ENCODE results near the gene TOP3B. TPM values are rescaled to one million over a fixed set of nuclear protein-coding genes. Genes with fewer than 3 reads are reported as not detected.

Gene TOP3B
- total and polyA plus RNA-seq, 4 donors, result 11.9 to 34.2 (median 23.0) TPM

- Histone ChIP-seq H3K4me1 (ENCODE audit: control insufficient read depth in 5 of 5, insufficient read depth in 5 of 5, low read length in 5 of 5) (peaks cover 0 to 32% (median 22%) of the 10 kb centered on the region in 5 donors), H3K36me3 (ENCODE audit: control insufficient read depth in 4 of 4, insufficient read depth in 4 of 4, low read length in 4 of 4) (peaks cover 0 to 15% (median 3%) of the 10 kb centered on the region in 4 donors), H3K27ac (ENCODE audit: low read depth in 1 of 2, low read length in 1 of 2) (peak overlapping the region; percentile 81 to 98), H3K27me3 (ENCODE audit: control insufficient read depth in 3 of 3, insufficient read depth in 3 of 3, low read length in 2 of 3) (no peaks in the 10 kb centered on the region), H3K9ac (ENCODE audit: insufficient read depth in 1 of 2, low read length in 2 of 2) (peak overlapping the region; percentile 30 to 52), H3K9me3 (ENCODE audit: control insufficient read depth in 4 of 4, insufficient read depth in 3 of 4, low read length in 3 of 4) (no peaks in the 10 kb centered on the region), H3K4me3 (peak overlapping the region; percentile 28)
- DNase-seq (peak; percentile 97 to 98 (median 98)), ATAC-seq (ENCODE audit: insufficient read depth, low FRiP score) (peak; percentile 88)
- 2 to 4% methylated on average over 36 to 42 of the region's 42 CpGs for WGBS, 2 donors
- TF ChIP-seq CTCF (IDR thresholded peaks at IDR 0.05; ENCODE audit: control extremely low read depth, extremely low read depth), result peak; percentile 99
Measured at GRCh38 chr22:21938071-21938822, 44.3 kb downstream of the TOP3B start.

- no peak for TF ChIP-seq CTCF (IDR thresholded peaks at IDR 0.05; ENCODE audit: control extremely low read depth, extremely low read depth)
- ATAC-seq (ENCODE audit: insufficient read depth, low FRiP score) (peak; percentile 49), DNase-seq (no peak)
- H3K9me3 ChIP-seq (ENCODE audit: control insufficient read depth in 4 of 4, insufficient read depth in 3 of 4, low read length in 3 of 4), result no peaks in the 10 kb centered on the region
- H3K9ac ChIP-seq (ENCODE audit: insufficient read depth in 1 of 2, low read length in 2 of 2), result peak overlapping the region in 1 of 2 donors; percentile 2
- H3K36me3 ChIP-seq (ENCODE audit: control insufficient read depth in 4 of 4, insufficient read depth in 4 of 4, low read length in 4 of 4), result peaks cover 0 to 20% (median 5%) of the 10 kb centered on the region in 4 donors
- peak overlapping the region; percentile 81 to 98 for H3K27ac ChIP-seq (ENCODE audit: low read depth in 1 of 2, low read length in 1 of 2)
- H3K4me1 ChIP-seq (ENCODE audit: control insufficient read depth in 5 of 5, insufficient read depth in 5 of 5, low read length in 5 of 5), result peaks cover 0 to 32% (median 18%) of the 10 kb centered on the region in 5 donors
- no peak overlapping the region for H3K4me3 ChIP-seq
- H3K27me3 ChIP-seq (ENCODE audit: control insufficient read depth in 3 of 3, insufficient read depth in 3 of 3, low read length in 2 of 3), result no peaks in the 10 kb centered on the region
- WGBS, 2 donors, result 14% methylated on average over 8 of the region's 8 CpGs
Measured at GRCh38 chr22:21937821-21938070, 44.8 kb downstream of the TOP3B start.

GRCh38 chr22:21937041-21937820, 45.4 kb downstream of the TOP3B start:
- no peak for DNase-seq
- no peaks in the 10 kb centered on the region for H3K9me3 ChIP-seq (ENCODE audit: control insufficient read depth in 4 of 4, insufficient read depth in 3 of 4, low read length in 3 of 4)
- H3K36me3 ChIP-seq (ENCODE audit: control insufficient read depth in 4 of 4, insufficient read depth in 4 of 4, low read length in 4 of 4), result peaks cover 4 to 24% (median 7%) of the 10 kb centered on the region in 4 donors
- H3K9ac ChIP-seq (ENCODE audit: insufficient read depth in 1 of 2, low read length in 2 of 2), result peak overlapping the region in 1 of 2 donors; percentile 2
- 48 to 53% methylated on average over 20 of the region's 20 CpGs for WGBS, 2 donors
- H3K27ac ChIP-seq (ENCODE audit: low read depth in 1 of 2, low read length in 1 of 2), result peak overlapping the region; percentile 81 to 98
- no peak overlapping the region for H3K4me3 ChIP-seq
- peaks cover 0 to 32% (median 18%) of the 10 kb centered on the region in 5 donors for H3K4me1 ChIP-seq (ENCODE audit: control insufficient read depth in 5 of 5, insufficient read depth in 5 of 5, low read length in 5 of 5)
- ATAC-seq (ENCODE audit: insufficient read depth, low FRiP score), result no peak
- TF ChIP-seq CTCF (IDR thresholded peaks at IDR 0.05; ENCODE audit: control extremely low read depth, extremely low read depth), result no peak
- no peaks in the 10 kb centered on the region for H3K27me3 ChIP-seq (ENCODE audit: control insufficient read depth in 3 of 3, insufficient read depth in 3 of 3, low read length in 2 of 3)

Data from lung (tissue), 12 donors.